ENCODE data around the gene CCN6. TPM values are rescaled to one million over a fixed set of nuclear protein-coding genes. Genes with fewer than 3 reads are reported as not detected.

Gene CCN6
- total RNA-seq, 1 donor from 2014 or later = not detected

DNA sequence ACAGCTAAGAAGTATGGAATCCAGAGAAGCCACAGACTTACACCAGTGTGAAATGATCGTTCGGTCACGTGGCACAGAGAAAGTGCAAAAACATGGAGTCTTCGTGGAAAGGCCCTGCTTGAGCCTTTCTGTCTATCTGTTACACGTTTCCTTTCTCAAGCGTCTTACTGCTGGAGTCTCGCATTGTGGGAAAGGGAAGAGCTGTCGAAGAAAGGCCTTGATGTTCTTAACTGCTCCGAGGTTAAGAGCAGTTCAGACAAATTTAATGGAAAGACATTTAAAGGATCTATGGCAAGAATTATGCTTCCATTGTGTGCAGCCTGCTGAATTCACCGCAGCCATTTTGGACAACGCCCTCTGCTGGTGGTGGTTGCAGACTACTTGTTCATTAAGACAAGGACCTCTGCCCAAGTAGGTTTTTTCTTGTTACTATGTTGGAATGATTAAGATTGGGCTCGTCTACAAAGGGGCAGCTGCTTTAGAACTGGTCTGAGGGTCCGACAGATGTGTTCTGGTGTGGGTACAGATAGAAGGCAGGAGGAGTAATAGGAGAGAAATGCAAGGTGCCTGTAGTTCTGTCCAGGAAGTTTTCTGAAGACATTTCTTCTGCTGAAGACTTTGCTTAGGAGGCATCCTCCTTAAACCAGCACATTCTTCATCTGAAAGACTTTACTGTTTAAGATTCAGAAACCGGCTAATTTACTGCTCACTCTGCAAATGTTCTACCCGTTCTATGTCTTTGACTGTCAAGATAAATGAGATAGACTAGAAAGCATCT is 24.7 kb upstream of the CCN6 start:
- intact Hi-C loops (cut with micrococcal nuclease) = loop anchor here (2.0 kb wide), 1 partner anchor 18 kb away; no protein-coding TSS in a partner anchor

DNA sequence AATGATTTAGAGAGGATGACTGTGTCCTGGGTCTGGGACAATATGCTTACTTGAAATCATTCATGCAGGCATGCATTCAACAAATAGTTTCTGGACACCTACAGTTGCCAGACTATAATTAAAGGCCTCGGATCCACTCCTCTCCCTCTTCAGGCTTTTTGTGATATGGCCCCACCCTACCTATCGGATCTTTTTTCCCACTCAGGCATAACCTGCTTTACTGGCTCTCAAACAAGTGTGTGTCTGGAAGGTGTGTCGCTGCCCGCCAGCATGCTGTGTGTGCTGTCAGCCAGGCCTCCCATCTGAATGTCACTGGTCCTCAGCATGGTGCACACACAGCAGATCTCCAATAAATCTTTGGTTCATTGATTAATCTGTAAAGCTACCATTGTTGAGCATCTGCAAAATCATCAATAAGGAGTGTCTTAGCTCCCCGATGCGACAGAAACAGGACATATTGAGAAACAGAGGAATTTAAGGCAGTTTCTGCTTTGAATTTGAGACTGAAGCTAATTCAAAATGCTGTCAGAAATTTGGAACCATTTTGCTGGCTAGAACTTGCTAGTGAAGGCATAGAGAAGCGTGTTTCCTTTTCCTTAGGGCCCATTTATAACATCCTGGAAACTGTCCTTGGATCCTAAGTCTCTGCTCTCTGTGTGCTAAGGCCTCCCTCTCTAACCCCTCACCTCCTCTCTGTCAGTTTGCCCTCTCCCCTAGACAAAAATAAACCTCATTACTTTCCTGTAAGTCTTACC is 23.5 kb upstream of the CCN6 start:
- intact Hi-C loops (cut with micrococcal nuclease) = no loop called here

DNA sequence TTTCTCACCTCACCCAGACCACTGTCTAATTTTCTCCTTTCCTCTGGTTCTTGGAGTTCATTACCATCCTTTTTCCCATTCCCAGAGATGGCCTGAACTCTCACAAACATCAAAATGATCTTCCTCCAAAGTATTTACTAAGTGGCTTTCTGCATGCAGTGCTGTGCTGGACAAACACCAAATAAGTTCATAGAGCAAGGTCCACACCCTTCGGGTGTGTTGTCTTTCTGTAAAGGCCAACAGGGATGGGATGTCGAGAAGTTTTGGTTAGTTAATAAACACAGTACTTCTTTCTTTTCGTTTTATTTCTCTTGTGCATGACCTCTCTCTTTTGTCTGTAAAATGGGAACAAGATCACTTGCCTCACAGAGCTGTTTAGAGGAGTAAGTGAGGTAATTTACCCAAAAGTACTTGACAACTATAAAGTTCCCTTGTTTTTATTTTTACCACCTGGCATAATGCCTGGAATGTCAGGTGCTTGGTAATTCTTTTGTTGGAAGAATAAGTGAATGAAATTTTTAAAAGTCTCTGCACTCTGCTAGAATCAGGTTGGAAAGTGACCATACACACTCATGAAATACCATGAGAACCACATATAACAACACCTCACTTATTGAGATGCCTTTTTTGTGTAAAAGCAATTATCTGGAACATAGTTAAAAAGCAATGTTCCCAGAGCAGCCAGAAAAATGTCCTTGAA is 22.8 kb upstream of the CCN6 start:
- intact Hi-C loops (cut with micrococcal nuclease) = no loop called here

DNA sequence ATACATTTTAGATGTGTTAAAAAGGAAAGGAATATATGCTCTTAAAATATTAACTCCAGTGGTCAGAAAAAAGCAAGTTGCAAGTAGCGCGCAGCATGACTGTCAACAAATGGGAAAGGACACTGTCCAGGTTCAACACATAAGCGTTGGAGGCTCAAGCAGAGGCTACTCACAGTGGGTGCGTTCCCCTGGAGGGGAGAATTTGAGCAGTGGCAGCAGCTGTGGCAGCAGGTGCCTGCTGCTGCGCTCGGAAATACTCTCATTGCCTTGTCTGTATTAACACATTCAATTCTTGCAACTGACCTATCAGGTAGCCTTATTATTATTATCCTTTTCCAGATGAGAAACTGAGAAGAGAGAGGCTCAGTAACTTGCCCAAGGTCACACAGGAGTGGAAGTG is 21.9 kb upstream of the CCN6 start:
- intact Hi-C loops (cut with micrococcal nuclease) = no loop called here

DNA sequence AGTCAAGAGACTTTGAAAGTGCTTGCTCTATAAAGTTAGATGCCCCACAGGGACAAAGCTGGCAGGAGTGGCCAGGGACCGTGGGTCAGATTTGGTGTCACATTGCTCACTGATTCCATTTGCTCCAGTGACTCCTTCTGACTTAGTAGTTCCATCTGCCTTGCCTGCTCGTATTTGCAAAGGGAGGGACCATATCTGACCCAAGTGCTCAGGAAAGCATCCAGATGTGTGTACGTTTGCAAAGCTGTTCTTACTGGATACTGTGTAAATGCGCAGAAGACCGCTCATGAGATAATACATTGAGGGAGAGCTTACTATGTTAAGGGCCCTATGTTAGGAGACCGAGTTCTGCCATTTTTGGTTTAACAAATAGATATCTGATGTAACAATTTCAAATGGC is 21.2 kb upstream of the CCN6 start:
- intact Hi-C loops (cut with micrococcal nuclease) = no loop called here

DNA sequence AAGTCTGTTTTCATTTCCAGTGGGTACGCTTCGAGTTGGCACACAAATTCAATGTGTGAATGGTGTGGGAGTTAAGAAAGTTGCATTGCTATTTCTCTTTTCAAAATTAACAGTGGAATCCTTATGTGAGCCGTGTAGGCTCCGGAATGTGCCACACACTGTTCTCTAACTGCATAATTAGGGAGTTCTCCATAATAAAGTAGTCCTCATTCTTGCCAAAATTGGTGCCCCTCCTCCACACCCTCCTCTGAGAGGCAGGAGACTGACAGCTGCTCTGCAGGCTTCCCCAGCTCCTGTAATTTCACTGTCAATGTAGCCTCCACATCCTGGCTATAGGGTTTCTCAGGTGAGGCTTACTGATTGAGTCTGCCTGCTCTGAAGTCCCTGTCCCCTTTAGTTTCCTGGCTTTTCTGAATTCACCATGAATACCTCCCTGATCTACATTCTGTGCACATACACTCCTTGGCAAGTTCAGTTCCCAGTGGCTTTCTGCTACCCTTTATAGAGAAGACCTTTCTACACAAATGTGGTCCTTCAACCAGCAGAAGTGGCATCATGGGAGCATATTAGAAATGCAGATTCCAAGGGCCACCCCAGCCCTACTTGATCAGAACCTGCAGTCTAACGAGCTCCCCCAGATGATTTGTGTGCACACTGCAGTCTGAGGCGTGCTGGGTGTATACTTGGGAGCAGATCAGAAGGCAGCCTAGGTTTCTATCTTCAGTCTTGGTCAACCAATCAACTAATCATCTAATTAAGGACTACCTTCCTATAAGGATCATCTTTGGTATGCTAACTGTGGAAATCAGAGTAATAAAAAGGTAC is 19.9 kb upstream of the CCN6 start:
- intact Hi-C loops (cut with micrococcal nuclease) = no loop called here

DNA sequence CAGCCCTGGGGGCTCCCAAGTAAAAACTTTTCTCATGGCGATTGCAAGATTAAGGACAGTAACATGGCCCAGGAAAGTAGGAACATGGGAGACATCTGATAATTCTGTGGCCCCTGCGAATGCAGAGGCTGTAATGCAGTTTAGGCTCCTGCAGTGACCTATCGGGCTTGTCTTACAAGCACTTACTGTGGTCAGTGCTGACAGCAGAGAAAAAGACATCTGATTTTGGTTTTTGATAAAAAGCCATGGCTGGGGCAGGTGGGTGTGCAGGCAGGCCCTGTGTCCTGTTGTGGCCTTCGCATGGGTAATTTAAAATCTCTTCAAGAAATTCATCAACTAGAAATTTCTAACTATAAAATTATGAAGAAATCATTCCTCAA is 19.3 kb upstream of the CCN6 start:
- intact Hi-C loops (cut with micrococcal nuclease) = no loop called here

DNA sequence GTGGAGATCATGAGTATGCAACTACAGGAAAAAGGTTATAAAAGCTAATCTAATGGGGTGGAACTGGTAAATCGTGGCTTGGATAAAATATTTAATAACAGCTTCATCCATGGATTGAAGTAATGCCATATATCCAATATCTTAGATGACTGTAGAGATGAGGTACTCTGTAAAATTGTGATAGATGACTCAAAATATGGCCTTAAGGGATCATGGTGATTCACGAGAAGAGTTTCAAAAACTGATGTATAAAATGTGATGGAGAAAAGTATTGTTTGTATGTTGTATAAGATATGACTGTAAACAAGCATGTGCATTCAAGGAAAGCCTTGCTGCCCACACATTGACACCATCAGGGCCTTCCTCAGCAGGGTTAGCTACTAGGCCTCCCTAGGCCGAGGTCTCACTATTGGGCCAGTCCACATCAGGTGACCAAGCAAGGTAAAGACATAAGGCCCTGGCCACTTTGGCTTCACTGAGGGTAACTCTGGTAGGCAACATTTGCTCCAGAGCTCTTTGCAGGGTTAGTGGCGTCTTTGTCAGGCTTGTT is 17.7 kb upstream of the CCN6 start:
- intact Hi-C loops (cut with micrococcal nuclease) = loop anchor here (1.0 kb wide), 1 partner anchor 8 kb away; no protein-coding TSS in a partner anchor

DNA sequence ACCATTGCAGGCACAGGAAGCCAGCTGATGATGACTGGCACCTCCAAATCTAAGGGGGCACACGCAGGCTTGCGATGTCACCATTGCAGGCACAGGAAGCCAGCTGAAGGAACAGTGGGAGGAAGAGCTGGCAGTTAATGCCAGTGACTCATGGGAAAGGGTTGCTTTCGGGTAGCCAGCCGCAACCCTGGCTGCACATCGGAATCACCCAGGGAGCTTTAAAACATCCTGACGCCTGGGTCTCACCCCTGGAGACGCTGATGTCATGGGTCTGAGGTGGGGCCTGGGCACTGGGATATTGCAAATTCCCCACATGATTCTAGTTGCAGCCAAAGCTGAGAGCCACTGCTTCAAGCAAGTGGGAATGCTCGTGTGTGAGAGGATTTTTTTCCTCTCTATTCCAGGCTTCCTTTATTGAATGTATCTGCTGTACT is 16.1 kb upstream of the CCN6 start:
- intact Hi-C loops (cut with micrococcal nuclease) = no loop called here

DNA sequence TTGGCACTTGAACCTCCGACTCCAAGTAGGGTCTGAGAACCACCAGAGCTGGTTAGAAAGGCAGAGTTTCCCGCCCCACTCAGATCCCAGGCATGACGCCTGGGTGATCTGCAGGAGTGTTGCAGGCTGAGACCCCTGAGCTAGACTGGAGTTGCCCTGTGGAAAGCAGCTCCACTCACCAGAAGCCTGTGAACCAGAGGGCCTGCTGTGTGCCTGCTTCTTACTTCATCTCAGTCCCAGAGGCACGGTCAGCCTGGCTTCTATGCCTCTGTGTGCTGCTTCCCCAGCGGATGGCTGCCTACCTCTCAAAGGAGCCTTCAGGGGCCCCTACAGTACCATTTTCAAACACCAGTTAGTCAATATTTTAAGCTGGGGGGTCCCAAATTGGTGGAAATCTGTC is 15.6 kb upstream of the CCN6 start:
- intact Hi-C loops (cut with micrococcal nuclease) = no loop called here

DNA sequence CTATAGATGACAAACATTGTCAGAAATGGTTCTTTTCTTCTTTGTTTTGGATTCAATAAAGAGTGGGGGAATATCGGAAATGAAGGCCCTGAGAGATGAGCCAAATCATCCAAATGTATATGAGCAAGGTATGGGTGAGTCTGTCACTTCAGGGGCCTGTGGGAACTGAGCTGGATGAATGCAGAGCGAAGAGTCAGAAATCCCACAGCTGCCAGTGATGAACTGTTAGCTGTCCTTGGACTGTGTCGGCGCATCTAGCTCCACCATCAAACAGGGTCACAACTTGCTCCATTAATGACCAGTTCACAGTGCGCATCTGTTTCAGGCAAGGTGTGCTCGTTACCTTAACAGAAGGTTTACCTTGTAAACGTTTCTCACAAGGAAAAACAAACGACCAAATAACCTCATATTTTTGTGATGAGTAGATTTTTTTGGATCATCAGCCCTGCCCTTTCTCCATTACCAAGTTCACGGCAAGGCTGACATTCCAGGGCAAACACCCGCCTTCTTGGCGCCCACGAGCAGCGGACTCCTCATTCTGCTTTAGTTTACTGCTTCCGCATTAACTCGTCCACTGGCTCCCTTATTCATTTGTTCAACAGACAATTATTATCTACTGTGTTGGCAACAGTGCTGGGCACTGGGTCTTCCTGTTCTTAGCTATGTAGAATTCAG is 15.0 kb upstream of the CCN6 start:
- intact Hi-C loops (cut with micrococcal nuclease) = no loop called here

DNA sequence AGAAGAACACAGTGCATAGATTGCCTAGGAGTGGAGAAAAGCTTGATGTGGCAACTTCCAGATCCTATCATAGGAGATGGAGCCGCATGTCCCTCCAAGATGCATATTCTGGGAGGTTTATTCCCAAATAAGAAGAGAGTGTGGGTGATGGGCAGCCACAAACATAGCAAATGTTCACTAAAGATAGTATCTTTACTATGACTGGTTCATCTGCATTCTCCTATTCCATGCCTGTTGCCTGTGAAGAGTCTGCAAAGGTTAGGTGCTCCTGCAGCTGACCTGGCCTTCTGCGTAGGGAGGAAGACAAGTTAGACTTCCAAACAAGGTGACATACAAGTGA is 14.5 kb upstream of the CCN6 start:
- intact Hi-C loops (cut with micrococcal nuclease) = no loop called here

DNA sequence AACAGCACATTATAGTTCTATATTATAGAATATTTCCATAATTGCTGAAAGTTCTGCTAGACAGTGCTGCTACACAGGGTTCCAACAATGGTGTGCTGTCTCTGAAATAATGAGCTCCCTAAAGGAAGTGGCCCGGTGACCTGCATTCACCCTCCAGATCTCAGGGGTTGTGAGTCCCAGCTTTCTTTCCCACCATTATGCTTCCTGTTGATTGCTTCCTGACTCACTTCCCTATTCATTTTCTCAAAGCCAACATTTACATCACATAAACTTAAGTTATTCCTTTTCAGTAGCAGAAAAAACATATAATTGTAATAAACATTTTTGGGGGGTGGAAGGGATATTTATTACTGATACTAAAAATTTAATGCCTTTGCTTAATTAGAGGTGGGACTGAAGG is 12.9 kb upstream of the CCN6 start:
- intact Hi-C loops (cut with micrococcal nuclease) = loop anchor here (10.0 kb wide), 1 partner anchor 1056 kb away; the partner anchor contains the start of gene RPF2

DNA sequence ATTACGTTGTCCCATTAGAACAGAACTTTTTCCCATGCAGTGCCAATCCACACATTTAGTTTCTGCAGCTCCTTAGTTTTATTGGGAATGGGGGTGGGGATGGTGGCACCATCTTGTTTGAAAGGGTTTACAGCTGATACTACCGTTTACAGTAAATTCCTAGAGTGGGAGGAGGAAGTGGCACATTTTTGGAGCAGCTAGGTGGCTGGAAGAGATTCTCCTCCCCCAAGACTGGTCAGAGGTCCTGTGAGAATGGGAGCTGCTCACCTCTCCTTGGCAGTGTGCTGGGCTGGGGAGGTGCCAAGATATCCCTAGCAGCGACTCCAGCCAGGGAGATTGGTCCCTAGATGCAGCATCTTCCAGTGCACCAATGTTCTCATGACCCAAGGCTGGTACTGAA is 12.4 kb upstream of the CCN6 start:
- intact Hi-C loops (cut with micrococcal nuclease) = loop anchor here (10.0 kb wide), 1 partner anchor 1057 kb away; the partner anchor contains the start of gene RPF2

DNA sequence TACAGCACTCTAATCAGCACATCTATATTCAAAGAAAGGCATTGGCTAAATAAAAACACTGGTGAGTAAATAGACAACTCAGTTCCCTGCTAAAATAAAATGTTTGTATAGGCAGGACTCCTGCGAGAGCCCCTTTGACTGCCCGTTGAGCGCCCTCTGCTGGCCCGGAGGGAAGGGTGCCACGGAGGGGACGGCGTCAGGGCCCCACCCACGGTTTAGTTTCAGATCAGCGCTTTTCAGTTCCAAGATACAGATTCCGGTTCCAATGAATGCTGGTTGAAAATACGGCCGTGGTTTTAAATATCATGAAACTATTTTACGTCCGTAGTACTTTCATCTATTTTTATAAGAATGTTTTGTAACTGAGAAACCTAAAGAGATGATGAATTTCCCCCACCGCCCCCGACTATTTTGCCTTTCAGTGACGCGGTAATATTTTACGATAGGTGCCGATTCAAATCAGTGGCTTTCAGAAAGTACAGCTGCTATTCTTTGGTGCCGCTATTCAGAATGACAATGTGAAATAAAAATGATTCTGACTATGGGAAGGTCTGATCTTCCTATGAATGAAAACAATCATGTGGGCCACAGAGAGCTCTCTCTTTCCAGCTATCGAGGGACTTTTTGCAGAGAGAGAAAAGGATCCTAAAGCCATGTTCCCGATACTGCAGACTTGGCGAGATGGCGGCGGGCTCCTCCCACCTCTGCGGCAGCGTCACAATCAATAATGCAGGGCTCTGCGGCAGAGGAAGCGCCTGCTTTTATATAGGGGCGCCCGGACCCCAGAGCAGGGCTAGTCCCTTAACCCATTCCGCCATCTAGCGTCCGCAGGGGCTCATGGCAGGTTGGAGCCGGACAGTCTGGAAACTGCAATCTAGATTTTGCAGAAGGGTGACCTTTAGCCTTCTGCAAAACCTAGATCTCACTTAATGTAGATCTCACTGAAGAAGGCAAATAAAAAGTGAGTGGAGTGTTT is 10.6 kb upstream of the CCN6 start:
- intact Hi-C loops (cut with micrococcal nuclease) = loop anchor here (1.0 to 10.0 kb wide), 23 partner anchors 15 to 1515 kb away; partner anchors contain the start of genes CDK19, FAM229B, FYN and RPF2

DNA sequence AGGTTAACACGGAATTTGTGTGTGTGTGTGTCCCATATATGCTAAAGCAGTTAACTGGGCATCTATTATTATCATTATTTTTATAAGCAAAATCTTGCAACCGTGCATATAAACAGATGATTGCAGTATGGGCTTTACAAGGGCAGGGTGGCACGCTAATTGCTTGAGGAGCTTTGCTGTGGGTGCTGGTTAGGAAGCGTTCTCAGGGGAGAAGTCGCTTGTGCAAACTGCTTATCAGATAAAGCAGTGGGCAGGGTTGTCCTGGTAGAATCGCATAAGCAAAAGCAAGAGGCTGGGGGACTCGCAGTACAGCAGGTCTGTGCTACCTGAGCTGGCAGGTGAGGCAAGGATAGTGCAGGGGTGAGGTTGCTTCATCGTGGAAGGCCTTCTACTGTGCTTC is 9.7 kb upstream of the CCN6 start:
- intact Hi-C loops (cut with micrococcal nuclease) = loop anchor here (10.0 kb wide), 1 partner anchor 1059 kb away; the partner anchor contains the start of gene RPF2

DNA sequence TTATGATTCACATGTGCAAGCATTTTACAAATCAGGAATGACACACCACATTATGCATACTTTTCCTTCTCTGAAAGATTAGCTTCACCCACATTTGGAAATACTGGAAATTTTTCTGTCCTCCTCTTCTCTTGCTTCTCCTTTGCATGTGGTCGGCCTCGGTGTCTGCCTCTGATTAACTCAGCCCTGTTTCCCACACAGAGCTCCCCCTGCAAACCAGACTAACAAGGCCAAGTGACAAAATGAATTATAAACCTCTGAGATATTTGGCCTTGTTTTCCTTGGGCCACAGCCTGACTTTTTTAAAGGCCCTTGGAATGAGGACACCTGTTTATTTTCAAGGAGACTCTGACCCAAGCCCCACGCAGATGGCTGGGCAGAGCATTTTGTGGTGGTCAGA is 9.0 kb upstream of the CCN6 start:
- intact Hi-C loops (cut with micrococcal nuclease) = loop anchor here (10.0 kb wide), 1 partner anchor 1060 kb away; the partner anchor contains the start of gene RPF2

DNA sequence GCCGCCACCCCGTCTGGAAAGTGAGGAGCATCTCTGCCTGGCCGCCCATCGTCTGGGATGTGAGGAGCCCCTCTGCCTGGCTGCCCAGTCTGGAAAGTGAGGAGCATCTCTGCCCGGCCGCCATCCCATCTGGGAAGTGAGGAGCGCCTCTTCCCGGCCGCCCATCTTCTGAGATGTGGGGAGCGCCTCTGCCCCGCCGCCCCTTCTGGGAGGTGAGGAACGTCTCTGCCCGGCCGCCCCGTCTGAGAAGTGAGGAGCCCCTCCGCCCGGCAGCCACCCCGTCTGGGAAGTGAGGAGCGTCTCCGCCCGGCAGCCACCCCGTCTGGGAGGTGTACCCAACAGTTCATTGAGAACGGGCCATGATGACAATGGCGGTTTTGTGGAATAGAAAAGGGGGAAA is 6.4 kb upstream of the CCN6 start:
- intact Hi-C loops (cut with micrococcal nuclease) = loop anchor here (10.0 kb wide), 1 partner anchor 1063 kb away; the partner anchor contains the start of gene RPF2
